Dendritic cell treated with granulocyte-macrophage colony-stimulating factor and Interleukin-4, amounts not matched to agents 40 ng/mL and 50 ng/mL, for 4 days (primary cell): ENCODE measurements around the gene ADCY3.

Experiments used
- H3K27ac Mint-ChIP-seq: one replicate; pipeline ENCODE4 v1.8.0; 2022; ENCODE audit warnings: mild to moderate bottlenecking, mixed read lengths
- H3K27me3 Mint-ChIP-seq: one replicate; pipeline ENCODE4 v1.8.0; 2022; ENCODE audit warnings: mild to moderate bottlenecking, mixed read lengths
- H3K36me3 Mint-ChIP-seq: one replicate; pipeline ENCODE4 v1.8.0; 2022; ENCODE audit warnings: low read depth, mixed read lengths
- H3K4me1 Mint-ChIP-seq: one replicate; pipeline ENCODE4 v1.8.0; 2022; ENCODE audit warnings: low read depth, mixed read lengths
- H3K4me3 Mint-ChIP-seq: one replicate; pipeline ENCODE4 v1.8.0; 2022; ENCODE audit warnings: mild to moderate bottlenecking, moderate library complexity, mixed read lengths
- H3K9me3 Mint-ChIP-seq: one replicate; pipeline ENCODE4 v1.8.0; 2022; ENCODE audit warnings: mixed read lengths
- intact Hi-C: fragments of 100-400 bp; cut with micrococcal nuclease; formaldehyde crosslinking; loops from one replicate; pipeline ENCODE4 v1.15.0; 2022

The ADCY3 gene

DNA sequence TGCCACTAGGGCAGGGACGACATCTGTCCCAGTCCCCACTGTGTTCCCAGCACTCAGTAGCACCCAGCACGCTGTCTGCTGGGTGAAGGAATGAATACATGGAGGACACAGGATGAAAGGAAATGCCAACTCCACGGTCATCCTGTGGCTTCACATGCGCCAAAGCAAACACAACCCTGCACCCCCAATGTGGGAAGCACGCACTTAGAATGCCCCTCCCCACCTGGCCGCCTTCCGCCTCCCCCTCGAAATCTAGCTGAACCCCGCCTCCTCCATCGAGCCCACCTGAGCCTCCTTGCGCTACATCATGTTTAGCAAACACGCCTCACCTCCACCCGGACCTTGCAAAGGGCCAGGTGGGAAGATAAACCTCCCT, 33.9 kb downstream of the ADCY3 start:
- intact Hi-C loops: no loop called here
- peaks cover 40% of the 10 kb centered on the region for H3K4me1 Mint-ChIP-seq
- peaks cover 6% of the 10 kb centered on the region for H3K27me3 Mint-ChIP-seq
- H3K9me3 Mint-ChIP-seq: no peaks in the 10 kb centered on the region
- H3K27ac Mint-ChIP-seq: peak overlapping the region; percentile 71
- H3K36me3 Mint-ChIP-seq: no peaks in the 10 kb centered on the region
- H3K4me3 Mint-ChIP-seq: peak overlapping the region; percentile 68

GRCh38 chr2:24885221-24886125, 34.6 kb downstream of the ADCY3 start:
- Mint-ChIP-seq H3K4me1 (peaks cover 40% of the 10 kb centered on the region), H3K4me3 (no peak overlapping the region), H3K36me3 (no peaks in the 10 kb centered on the region), H3K27me3 (peaks cover 6% of the 10 kb centered on the region), H3K9me3 (no peaks in the 10 kb centered on the region), H3K27ac (no peak overlapping the region)
- intact Hi-C loops: no loop called here

DNA sequence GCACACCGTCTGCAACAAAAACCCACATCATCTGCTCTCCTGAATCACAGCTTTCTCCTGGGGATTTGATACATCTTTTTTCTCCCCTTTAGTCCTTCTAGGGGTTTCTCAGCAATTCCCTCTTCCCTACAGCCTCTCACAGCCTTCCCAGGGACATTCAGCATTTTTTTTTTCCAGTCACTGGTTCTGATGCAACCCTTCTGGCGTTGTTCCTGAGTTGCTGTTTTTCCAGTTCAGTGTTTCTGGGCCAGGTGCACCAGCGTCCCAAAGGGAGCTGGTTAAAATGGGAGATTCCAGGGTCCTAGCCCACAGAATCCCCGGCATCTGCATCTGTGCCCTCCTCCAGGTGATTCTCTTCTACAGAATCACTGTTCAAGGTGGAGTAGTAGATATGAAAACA, 36.1 kb downstream of the ADCY3 start:
- H3K27ac Mint-ChIP-seq: peak overlapping the region; percentile 38
- H3K36me3 Mint-ChIP-seq: no peaks in the 10 kb centered on the region

DNA sequence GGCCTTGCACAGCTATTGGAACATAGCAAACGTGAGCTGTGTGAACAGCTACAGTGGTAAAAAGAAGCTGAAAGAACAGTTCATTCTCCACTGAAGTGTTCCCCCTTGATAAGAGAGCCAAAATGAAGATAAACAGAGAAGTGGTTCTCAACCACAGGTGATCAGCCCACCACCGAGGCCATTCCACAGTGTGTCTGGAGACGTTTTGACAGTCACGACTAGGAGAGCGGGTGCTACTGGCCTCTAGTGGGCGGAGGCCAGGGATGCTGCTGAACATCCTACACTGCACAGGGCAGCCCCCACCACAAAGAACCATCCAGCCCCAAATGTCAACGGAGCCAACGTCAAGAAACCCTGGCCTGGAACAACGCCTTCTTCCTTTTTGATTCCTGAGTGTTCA, 38.4 kb downstream of the ADCY3 start:
- H3K4me1 Mint-ChIP-seq: peaks cover 31% of the 10 kb centered on the region
- peaks cover 5% of the 10 kb centered on the region for H3K27me3 Mint-ChIP-seq
- no peaks in the 10 kb centered on the region for H3K36me3 Mint-ChIP-seq
- no peaks in the 10 kb centered on the region for H3K9me3 Mint-ChIP-seq
- no peak overlapping the region for H3K4me3 Mint-ChIP-seq
- H3K27ac Mint-ChIP-seq: no peak overlapping the region
- intact Hi-C loops: no loop called here

More for the DNA sequence above, 36.1 kb downstream of the ADCY3 start:
- Mint-ChIP-seq H3K9me3 (no peaks in the 10 kb centered on the region), H3K4me1 (peaks cover 40% of the 10 kb centered on the region), H3K27me3 (peaks cover 6% of the 10 kb centered on the region), H3K4me3 (no peak overlapping the region)
- intact Hi-C loops: no loop called here

DNA sequence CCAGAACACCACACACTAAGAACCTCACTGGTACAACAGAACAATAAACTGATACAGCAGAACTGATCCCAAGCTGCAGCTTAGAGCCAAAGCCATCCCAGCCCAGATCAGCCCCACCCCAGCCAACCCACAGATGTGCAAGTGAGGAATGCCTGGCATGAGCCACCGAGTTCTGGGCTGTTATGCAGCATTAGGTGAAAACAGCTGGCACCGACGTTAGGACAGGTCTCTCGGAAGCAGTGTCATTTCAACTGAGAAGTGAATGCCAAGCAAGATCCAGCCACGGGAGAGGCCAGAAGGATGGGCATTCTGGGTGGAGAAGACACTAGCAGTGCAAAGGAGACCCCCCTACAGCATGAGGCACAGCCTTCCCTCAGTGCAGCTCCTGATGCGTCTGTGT, 38.9 kb downstream of the ADCY3 start:
- no peak overlapping the region for H3K27ac Mint-ChIP-seq

GRCh38 chr2:24878341-24878740, 41.7 kb downstream of the ADCY3 start:
- no peaks in the 10 kb centered on the region for H3K36me3 Mint-ChIP-seq
- H3K9me3 Mint-ChIP-seq: no peaks in the 10 kb centered on the region
- H3K4me3 Mint-ChIP-seq: no peak overlapping the region
- H3K4me1 Mint-ChIP-seq: peaks cover 21% of the 10 kb centered on the region
- intact Hi-C loops: no loop called here
- no peak overlapping the region for H3K27ac Mint-ChIP-seq
- no peaks in the 10 kb centered on the region for H3K27me3 Mint-ChIP-seq

More for the DNA sequence above, 38.9 kb downstream of the ADCY3 start:
- no peak overlapping the region for H3K4me3 Mint-ChIP-seq
- H3K4me1 Mint-ChIP-seq: peaks cover 27% of the 10 kb centered on the region
- H3K27me3 Mint-ChIP-seq: no peaks in the 10 kb centered on the region
- intact Hi-C loops: no loop called here
- no peaks in the 10 kb centered on the region for H3K9me3 Mint-ChIP-seq
- H3K36me3 Mint-ChIP-seq: no peaks in the 10 kb centered on the region

DNA sequence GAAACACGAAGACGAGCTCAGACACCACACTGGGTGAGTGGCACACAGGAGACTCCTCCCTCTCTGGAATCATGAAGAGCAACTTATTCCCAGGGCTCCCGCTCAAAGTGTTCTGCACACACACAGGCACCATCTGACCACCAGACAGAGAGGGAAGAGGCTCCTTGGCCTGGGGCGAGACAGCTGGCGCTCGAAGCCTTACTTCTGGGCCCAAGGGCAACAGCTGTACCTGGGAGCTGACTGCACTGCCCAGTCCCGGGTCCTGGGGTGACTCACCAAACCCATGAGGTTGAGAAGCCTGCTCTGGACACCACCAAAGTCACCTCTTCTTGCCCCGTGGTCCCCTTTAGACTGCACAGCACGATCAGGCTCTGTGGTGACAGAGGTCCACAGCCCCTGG, 42.4 kb downstream of the ADCY3 start:
- Mint-ChIP-seq H3K4me1 (peaks cover 19% of the 10 kb centered on the region), H3K27me3 (no peaks in the 10 kb centered on the region), H3K27ac (no peak overlapping the region), H3K4me3 (no peak overlapping the region), H3K9me3 (no peaks in the 10 kb centered on the region), H3K36me3 (no peaks in the 10 kb centered on the region)
- intact Hi-C loops: no loop called here

DNA sequence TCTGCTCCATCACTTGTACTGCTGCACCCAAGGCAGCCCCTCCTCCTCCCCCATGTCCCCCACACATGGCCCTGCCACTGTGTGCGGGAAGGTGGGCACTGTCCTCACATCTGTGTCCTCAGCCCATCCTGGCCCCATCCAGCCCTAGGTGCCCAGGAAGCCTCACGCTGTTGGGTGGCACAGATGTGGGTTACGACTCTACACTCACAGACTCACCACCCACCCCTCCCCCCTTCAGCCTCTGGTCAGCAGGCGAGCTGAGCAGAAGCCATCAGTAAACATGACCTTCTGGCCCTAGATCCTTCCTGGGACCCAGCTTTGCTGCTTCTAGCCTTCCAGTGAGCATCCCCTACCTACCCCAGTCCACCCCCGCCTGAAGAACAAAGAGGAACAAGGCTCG, 43.0 kb downstream of the ADCY3 start:
- no peaks in the 10 kb centered on the region for H3K9me3 Mint-ChIP-seq
- H3K4me1 Mint-ChIP-seq: peaks cover 24% of the 10 kb centered on the region
- H3K27ac Mint-ChIP-seq: no peak overlapping the region
- no peak overlapping the region for H3K4me3 Mint-ChIP-seq
- intact Hi-C loops: no loop called here
- no peaks in the 10 kb centered on the region for H3K36me3 Mint-ChIP-seq
- H3K27me3 Mint-ChIP-seq: no peaks in the 10 kb centered on the region

GRCh38 chr2:24875901-24876300, 44.1 kb downstream of the ADCY3 start:
- peaks cover 32% of the 10 kb centered on the region for H3K4me1 Mint-ChIP-seq
- no peak overlapping the region for H3K27ac Mint-ChIP-seq
- intact Hi-C loops: no loop called here
- H3K36me3 Mint-ChIP-seq: peaks cover 9% of the 10 kb centered on the region
- no peak overlapping the region for H3K4me3 Mint-ChIP-seq
- H3K27me3 Mint-ChIP-seq: no peaks in the 10 kb centered on the region
- H3K9me3 Mint-ChIP-seq: no peaks in the 10 kb centered on the region

- no peaks in the 10 kb centered on the region for H3K27me3 Mint-ChIP-seq
- intact Hi-C loops: no loop called here
- H3K36me3 Mint-ChIP-seq: peaks cover 12% of the 10 kb centered on the region
- H3K4me3 Mint-ChIP-seq: no peak overlapping the region
- peaks cover 32% of the 10 kb centered on the region for H3K4me1 Mint-ChIP-seq
- H3K9me3 Mint-ChIP-seq: no peaks in the 10 kb centered on the region
- H3K27ac Mint-ChIP-seq: no peak overlapping the region
These were observed 44.8 kb downstream of the ADCY3 start for GRCh38 chr2:24875272-24875671.

- intact Hi-C loops: no loop called here
These were observed 46.0 kb downstream of the ADCY3 start for GRCh38 chr2:24874035-24874434.

GRCh38 chr2:24873619-24874018, 46.4 kb downstream of the ADCY3 start:
- no peaks in the 10 kb centered on the region for H3K27me3 Mint-ChIP-seq
- no peak overlapping the region for H3K4me3 Mint-ChIP-seq
- peak overlapping the region; percentile 63 for H3K27ac Mint-ChIP-seq
- no peaks in the 10 kb centered on the region for H3K9me3 Mint-ChIP-seq
- H3K4me1 Mint-ChIP-seq: peaks cover 32% of the 10 kb centered on the region
- H3K36me3 Mint-ChIP-seq: peaks cover 12% of the 10 kb centered on the region
- intact Hi-C loops: no loop called here

More at GRCh38 chr2:24874035-24874434, 46.0 kb downstream of the ADCY3 start:
- Mint-ChIP-seq H3K4me3 (no peak overlapping the region), H3K36me3 (peaks cover 12% of the 10 kb centered on the region), H3K4me1 (peaks cover 32% of the 10 kb centered on the region), H3K27ac (peak overlapping the region; percentile 63), H3K27me3 (no peaks in the 10 kb centered on the region), H3K9me3 (no peaks in the 10 kb centered on the region)

GRCh38 chr2:24872344-24873115, 47.5 kb downstream of the ADCY3 start:
- H3K4me3 Mint-ChIP-seq: no peak overlapping the region
- H3K27me3 Mint-ChIP-seq: no peaks in the 10 kb centered on the region
- H3K27ac Mint-ChIP-seq: no peak overlapping the region
- H3K9me3 Mint-ChIP-seq: no peaks in the 10 kb centered on the region
- peaks cover 32% of the 10 kb centered on the region for H3K4me1 Mint-ChIP-seq
- intact Hi-C loops: no loop called here
- H3K36me3 Mint-ChIP-seq: peaks cover 12% of the 10 kb centered on the region

DNA sequence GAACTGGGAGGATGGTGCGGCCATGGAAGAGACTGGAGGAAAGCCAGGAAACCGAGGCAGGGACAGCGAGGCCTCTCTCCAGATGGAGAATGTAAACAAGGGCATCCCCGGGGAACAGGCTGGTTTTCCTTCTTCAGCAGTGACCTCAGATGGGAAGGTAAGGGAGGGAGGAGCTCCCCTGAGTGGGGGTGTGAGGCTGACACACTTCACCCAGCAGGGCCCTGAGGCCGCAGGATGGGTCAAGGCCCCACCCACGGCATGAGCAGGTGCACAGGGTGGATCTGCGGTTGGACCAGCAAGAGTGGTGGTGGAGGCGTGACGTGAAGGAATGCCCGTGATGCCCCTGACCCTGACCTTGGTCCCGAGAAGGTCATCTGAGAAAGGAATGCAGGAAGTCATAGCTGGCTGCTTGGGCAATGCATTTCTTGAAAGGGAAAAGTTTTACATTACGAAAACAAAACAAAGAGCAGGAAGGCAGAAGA, 48.1 kb downstream of the ADCY3 start:
- intact Hi-C loops: no loop called here
- Mint-ChIP-seq H3K4me1 (peaks cover 32% of the 10 kb centered on the region), H3K9me3 (no peaks in the 10 kb centered on the region), H3K27ac (no peak overlapping the region), H3K4me3 (no peak overlapping the region), H3K27me3 (no peaks in the 10 kb centered on the region), H3K36me3 (peaks cover 12% of the 10 kb centered on the region)
